GM12878 (cell line): ENCODE results near the gene TSHZ1.

ENCODE experiments used
- BHLHE40 ChIP-seq, 2 experiments: fragments of 450-650 bp in 1 of 2; IDR thresholded peaks; 2 replicates each; pipeline ENCODE4 v1.6.1; 2011 to 2017; ENCODE audit warnings: low read depth in 2 of 2, borderline replicate concordance in 1 of 2, improper control_type of control experiment in 1 of 2, low read length in 1 of 2, mild to moderate bottlenecking in 1 of 2
- CEBPB ChIP-seq, 2 experiments: fragments of 150-350 bp in 1 of 2; IDR thresholded peaks; 2 replicates each; pipeline ENCODE4 v1.6.1; 2012 to 2014; ENCODE audit warnings: low read depth in 2 of 2, low read length in 2 of 2, borderline replicate concordance in 1 of 2, inconsistent platforms in 1 of 2
- DPF2 ChIP-seq: fragments of 450-650 bp; IDR thresholded peaks from 2 replicates; pipeline ENCODE4 v1.6.1; 2017; ENCODE audit warnings: mild to moderate bottlenecking
- EED ChIP-seq: sonication (generic); IDR thresholded peaks from 2 replicates; pipeline ENCODE4 v1.6.1; 2016; ENCODE audit warnings: antibody characterized with exemption, low read depth
- EP300 ChIP-seq, 2 experiments: fragments of 150-350 bp in 1 of 2; IDR thresholded peaks; 2 replicates each; pipeline ENCODE4 v1.6.1; 2011 to 2012; ENCODE audit warnings: low read depth in 2 of 2, low read length in 2 of 2, borderline replicate concordance in 1 of 2, improper control_type of control experiment in 1 of 2, inconsistent platforms in 1 of 2; ENCODE audit not compliant: control insufficient read depth in 1 of 2
- JUNB ChIP-seq: IDR thresholded peaks from 2 replicates; pipeline ENCODE4 v1.6.1; 2016; ENCODE audit warnings: antibody characterized with exemption, mild to moderate bottlenecking
- NRF1 ChIP-seq: conservative IDR thresholded peaks from 2 replicates; pipeline ENCODE4 v1.6.1; 2011; ENCODE audit warnings: mild to moderate bottlenecking, low read depth, low read length, improper control_type of control experiment
- RBBP5 ChIP-seq: fragments of 200-600 bp; sonication (generic); conservative IDR thresholded peaks from 2 replicates; pipeline ENCODE4 v1.6.1; 2016
- TF ChIP-seq, protein P1 (sequence below): IDR thresholded peaks from 2 replicates; pipeline ENCODE4 v1.6.1; 2011; ENCODE audit warnings: low read depth, mild to moderate bottlenecking, low read length, moderate library complexity, borderline replicate concordance; ENCODE audit errors: extremely low read depth
- TF ChIP-seq, protein P2 (sequence below): IDR thresholded peaks from 2 replicates; pipeline ENCODE4 v1.6.1; 2012; ENCODE audit warnings: low read depth, low read length, improper control_type of control experiment
- TF ChIP-seq, protein P3 (sequence below): IDR thresholded peaks from 2 replicates; pipeline ENCODE4 v1.6.1; 2011; ENCODE audit warnings: borderline replicate concordance, low read depth, mild to moderate bottlenecking, moderate library complexity, mixed read lengths, low read length; ENCODE audit not compliant: insufficient read depth; ENCODE audit errors: extremely low read length
- TF ChIP-seq, protein P4 (sequence below): fragments of 450-650 bp; formaldehyde crosslinking; IDR thresholded peaks from 2 replicates; pipeline ENCODE4 v1.5.0; 2022; ENCODE audit warnings: mild to moderate bottlenecking, missing genetic modification characterization
- TF ChIP-seq, protein P5 (sequence below): IDR thresholded peaks from 2 replicates; pipeline ENCODE4 v1.6.1; 2011; ENCODE audit warnings: low read depth, low read length, improper control_type of control experiment, borderline replicate concordance
- TF ChIP-seq, protein P6 (sequence below): fragments of 450-650 bp; IDR thresholded peaks from 2 replicates; pipeline ENCODE4 v1.6.1; 2017; ENCODE audit warnings: antibody characterized with exemption, mild to moderate bottlenecking, moderate library complexity

DNA sequence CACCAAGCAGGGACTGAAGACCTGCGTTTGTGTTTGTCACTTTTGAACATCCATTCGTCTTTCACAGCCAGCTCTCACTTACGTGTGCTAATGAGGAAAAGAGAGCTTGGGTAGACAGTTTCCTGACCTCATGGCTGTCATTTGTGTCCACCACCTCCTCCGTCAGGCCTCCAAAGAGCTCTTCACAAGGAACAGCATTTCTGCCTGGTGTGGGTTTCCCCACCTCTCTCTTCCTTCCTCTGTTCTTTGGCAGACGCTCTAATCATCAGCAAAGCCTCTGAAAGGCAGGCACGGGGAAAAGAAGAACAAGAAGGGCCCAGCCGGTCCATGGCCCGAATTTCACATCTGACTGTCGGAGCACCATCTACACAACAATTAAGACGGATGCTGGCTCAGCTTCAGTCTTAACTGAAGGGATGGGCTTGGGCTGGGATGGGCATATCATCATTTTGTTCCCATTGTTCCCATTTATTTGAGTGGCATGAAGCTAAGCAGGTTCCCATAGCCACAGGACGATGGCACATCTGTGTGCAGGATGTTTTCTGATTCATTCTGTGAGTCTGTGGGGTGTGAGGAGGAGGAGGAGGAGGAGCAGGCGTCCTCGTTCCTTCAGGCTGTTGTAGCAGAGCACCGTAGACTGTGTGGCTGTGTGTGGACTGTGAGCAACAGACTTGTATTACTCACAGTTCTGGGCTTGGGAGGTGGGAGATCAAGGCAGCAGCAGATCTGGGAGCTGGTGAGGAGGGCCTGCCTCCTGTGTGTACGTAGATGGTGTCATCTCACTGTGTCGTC, 66.4 kb downstream of the TSHZ1 start:
- TF ChIP-seq DPF2 (no peak), EED (no peak), BHLHE40 (IDR thresholded peaks at IDR 0.05; ENCODE audit: borderline replicate concordance in 1 of 2, low read depth in 2 of 2, low read length in 1 of 2) (no peak), JUNB (no peak), NRF1 (no peak), EP300 (IDR thresholded peaks at IDR 0.05; ENCODE audit: borderline replicate concordance in 1 of 2, control insufficient read depth in 1 of 2, low read depth in 2 of 2, low read length in 2 of 2) (no peak), CEBPB (IDR thresholded peaks at IDR 0.05; ENCODE audit: borderline replicate concordance in 1 of 2, low read depth in 2 of 2, low read length in 2 of 2) (no peak), RBBP5 (no peak)
- TF ChIP-seq, protein P1, sequence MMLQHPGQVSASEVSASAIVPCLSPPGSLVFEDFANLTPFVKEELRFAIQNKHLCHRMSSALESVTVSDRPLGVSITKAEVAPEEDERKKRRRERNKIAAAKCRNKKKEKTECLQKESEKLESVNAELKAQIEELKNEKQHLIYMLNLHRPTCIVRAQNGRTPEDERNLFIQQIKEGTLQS: no peak
- TF ChIP-seq, protein P2, sequence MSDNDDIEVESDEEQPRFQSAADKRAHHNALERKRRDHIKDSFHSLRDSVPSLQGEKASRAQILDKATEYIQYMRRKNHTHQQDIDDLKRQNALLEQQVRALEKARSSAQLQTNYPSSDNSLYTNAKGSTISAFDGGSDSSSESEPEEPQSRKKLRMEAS: no peak
- TF ChIP-seq, protein P3, sequence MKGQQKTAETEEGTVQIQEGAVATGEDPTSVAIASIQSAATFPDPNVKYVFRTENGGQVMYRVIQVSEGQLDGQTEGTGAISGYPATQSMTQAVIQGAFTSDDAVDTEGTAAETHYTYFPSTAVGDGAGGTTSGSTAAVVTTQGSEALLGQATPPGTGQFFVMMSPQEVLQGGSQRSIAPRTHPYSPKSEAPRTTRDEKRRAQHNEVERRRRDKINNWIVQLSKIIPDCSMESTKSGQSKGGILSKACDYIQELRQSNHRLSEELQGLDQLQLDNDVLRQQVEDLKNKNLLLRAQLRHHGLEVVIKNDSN: no peak
- TF ChIP-seq, protein P4, sequence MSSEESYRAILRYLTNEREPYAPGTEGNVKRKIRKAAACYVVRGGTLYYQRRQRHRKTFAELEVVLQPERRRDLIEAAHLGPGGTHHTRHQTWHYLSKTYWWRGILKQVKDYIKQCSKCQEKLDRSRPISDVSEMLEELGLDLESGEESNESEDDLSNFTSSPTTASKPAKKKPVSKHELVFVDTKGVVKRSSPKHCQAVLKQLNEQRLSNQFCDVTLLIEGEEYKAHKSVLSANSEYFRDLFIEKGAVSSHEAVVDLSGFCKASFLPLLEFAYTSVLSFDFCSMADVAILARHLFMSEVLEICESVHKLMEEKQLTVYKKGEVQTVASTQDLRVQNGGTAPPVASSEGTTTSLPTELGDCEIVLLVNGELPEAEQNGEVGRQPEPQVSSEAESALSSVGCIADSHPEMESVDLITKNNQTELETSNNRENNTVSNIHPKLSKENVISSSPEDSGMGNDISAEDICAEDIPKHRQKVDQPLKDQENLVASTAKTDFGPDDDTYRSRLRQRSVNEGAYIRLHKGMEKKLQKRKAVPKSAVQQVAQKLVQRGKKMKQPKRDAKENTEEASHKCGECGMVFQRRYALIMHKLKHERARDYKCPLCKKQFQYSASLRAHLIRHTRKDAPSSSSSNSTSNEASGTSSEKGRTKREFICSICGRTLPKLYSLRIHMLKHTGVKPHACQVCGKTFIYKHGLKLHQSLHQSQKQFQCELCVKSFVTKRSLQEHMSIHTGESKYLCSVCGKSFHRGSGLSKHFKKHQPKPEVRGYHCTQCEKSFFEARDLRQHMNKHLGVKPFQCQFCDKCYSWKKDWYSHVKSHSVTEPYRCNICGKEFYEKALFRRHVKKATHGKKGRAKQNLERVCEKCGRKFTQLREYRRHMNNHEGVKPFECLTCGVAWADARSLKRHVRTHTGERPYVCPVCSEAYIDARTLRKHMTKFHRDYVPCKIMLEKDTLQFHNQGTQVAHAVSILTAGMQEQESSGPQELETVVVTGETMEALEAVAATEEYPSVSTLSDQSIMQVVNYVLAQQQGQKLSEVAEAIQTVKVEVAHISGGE (CRISPR knock-in tag): no peak
- TF ChIP-seq, protein P5, sequence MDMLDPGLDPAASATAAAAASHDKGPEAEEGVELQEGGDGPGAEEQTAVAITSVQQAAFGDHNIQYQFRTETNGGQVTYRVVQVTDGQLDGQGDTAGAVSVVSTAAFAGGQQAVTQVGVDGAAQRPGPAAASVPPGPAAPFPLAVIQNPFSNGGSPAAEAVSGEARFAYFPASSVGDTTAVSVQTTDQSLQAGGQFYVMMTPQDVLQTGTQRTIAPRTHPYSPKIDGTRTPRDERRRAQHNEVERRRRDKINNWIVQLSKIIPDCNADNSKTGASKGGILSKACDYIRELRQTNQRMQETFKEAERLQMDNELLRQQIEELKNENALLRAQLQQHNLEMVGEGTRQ: no peak
- TF ChIP-seq, protein P6, sequence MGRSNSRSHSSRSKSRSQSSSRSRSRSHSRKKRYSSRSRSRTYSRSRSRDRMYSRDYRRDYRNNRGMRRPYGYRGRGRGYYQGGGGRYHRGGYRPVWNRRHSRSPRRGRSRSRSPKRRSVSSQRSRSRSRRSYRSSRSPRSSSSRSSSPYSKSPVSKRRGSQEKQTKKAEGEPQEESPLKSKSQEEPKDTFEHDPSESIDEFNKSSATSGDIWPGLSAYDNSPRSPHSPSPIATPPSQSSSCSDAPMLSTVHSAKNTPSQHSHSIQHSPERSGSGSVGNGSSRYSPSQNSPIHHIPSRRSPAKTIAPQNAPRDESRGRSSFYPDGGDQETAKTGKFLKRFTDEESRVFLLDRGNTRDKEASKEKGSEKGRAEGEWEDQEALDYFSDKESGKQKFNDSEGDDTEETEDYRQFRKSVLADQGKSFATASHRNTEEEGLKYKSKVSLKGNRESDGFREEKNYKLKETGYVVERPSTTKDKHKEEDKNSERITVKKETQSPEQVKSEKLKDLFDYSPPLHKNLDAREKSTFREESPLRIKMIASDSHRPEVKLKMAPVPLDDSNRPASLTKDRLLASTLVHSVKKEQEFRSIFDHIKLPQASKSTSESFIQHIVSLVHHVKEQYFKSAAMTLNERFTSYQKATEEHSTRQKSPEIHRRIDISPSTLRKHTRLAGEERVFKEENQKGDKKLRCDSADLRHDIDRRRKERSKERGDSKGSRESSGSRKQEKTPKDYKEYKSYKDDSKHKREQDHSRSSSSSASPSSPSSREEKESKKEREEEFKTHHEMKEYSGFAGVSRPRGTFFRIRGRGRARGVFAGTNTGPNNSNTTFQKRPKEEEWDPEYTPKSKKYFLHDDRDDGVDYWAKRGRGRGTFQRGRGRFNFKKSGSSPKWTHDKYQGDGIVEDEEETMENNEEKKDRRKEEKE: no peak
